Measurements from ENCODE around the gene PREX1.
"Not testable (repeated sequence)": the region's sequence is repeated elsewhere in the genome, so short reads cannot be mapped to it uniquely, and the experiment has no call there.

The PREX1 gene

DNA sequence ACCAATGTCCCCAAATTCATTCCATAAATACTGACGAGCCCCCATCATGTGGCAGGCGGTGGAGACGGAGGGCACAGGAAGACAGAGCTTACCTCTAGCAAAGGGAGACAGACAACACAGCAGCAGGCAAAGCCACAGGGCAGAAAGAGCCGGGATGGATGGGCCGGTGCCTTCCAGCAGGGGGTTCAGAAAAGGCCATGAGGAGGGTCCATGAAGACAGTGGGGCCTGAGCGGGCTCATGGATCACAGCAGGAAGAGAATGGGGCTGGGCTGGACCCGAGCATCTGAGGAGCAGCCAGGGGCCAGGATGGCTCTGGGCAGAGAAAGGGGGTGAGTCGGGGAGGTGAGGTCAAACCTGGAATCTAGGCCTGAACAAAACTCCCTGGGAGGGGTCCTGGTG is 42.0 kb downstream of the PREX1 start:
- DNase-seq (ENCODE audit: low read depth, low spot score), result no peak
- no peak overlapping the region for H3K4me3 ChIP-seq (ENCODE audit: low read length)

GRCh38 chr20:48785256-48785655 is 42.5 kb downstream of the PREX1 start:
- no peak for DNase-seq (ENCODE audit: low read depth, low spot score)
- H3K4me3 ChIP-seq (ENCODE audit: low read length), result no peak overlapping the region

DNA sequence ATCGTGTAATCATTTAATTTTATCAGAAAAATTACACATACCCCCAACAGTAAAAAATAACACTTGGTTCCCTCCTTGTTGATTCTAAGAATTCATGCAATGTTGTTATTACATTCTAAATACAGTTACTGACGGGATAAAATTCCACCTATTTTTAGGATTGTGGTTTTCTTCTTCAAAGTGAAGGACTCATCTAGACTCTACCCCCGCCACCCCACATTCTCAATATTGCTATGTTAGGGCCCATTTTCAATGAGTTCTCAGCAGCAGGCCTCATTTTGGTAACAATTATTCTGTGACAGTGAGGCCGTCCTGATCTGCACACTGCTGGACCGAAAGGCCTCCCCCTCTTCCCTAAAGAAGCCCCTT is 43.5 kb downstream of the PREX1 start:
- no peak for DNase-seq (ENCODE audit: low read depth, low spot score)
- H3K4me3 ChIP-seq (ENCODE audit: low read length), result no peak overlapping the region

DNA sequence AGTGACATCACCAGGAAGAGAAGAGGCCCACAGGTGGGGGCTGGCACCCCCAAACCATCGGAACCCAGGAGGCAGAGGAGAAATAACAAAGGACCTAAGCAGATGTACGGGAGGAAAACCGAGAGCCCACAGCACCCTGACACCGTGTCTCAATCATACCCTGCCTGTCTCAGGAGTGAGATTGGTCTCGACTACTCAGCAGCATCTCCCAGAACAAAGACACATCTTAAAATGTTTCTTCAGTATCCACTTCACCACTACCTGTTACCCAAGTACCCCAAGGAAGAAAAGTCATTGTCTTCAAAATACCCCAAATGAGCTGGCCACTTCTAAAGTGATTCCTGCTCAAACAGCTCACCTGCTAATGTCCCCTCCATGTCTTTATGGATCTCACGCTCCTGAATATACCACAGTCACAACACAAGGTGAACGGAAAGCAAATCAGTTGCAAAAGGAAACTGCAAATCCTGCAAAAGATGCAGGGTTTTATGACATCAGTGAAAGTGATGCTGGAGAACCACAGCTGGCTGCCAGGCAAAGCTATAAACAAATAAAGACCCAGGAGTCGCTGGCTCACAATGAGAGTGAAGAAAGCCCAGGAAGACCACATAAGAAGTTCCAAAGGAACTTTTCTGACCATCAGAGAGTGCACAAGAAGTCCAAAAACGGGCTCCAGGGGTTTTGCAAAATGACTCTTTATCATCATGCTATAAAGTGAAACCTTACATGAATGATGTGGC is 44.1 kb downstream of the PREX1 start:
- no peak overlapping the region for H3K4me3 ChIP-seq (ENCODE audit: low read length)
- no peak for DNase-seq (ENCODE audit: low read depth, low spot score)

DNA sequence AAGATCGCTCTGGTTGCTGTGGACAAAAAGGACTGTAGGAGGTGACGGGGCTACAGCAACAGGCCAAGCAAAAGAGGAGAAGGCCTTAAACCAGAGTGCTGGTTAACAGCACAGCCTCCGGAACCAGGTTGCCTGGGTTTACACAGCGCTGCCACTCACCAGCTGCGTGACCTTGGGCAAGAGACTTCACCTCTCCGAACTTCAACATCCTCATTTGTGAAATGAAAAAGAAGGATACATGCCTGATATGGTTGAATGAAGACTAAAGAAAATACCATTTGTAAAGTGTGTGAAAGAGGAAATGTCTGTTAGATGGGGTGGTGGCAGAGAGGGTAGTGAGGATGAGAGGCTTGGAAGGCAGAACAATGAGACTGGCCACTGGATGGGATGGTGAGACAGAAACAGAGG is 44.9 kb downstream of the PREX1 start:
- DNase-seq (ENCODE audit: low read depth, low spot score), result no peak
- no peak overlapping the region for H3K4me3 ChIP-seq (ENCODE audit: low read length)

DNA sequence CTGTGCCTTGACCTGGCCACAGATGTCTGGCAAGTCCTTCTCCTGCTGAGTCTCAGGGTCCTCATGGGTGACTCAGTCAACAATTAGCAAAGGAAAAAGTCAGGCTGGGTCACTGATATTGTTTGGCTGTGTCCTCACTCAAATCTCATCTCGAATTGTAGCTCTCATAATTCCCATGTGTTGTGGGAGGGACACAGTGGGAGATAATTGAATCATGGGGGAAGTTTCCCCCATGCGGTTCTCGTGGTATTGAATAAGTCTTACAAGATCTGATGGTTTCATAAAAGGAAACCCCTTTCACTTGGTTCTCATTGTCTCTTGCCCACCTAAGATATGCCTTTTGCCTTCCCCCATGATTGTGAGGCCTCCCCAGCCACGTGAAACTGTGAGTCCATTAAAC is 45.7 kb downstream of the PREX1 start:
- H3K4me3 ChIP-seq (ENCODE audit: low read length), result no peak overlapping the region
- DNase-seq (ENCODE audit: low read depth, low spot score), result no peak

GRCh38 chr20:48781634-48782033 is 46.2 kb downstream of the PREX1 start:
- DNase-seq (ENCODE audit: low read depth, low spot score), result no peak
- H3K4me3 ChIP-seq (ENCODE audit: low read length), result no peak overlapping the region

- no peak for DNase-seq (ENCODE audit: low read depth, low spot score)
- H3K4me3 ChIP-seq (ENCODE audit: low read length), result no peak overlapping the region
These were observed 48.4 kb downstream of the PREX1 start for GRCh38 chr20:48779435-48779834.

DNA sequence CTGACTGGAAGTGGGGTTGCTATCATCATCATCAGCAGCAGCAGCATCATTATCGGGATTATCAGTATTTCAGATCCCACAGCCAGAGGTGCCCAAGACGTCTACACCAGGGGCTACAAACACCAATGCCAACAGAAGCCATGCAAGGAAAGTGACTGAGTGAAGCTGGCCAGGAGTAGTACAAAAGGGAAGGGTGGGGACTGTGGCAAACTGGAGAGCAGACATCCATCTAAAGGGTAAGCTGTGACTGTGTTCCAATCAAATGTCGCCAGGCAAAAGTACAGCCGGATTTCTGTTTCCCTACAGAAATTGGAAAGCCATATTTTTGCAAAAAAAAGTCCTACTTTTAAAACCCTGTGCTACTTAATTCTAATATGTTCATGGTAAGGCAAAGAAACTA is 50.0 kb downstream of the PREX1 start:
- H3K4me3 ChIP-seq (ENCODE audit: low read length), result no peak overlapping the region
- DNase-seq (ENCODE audit: low read depth, low spot score), result no peak

DNA sequence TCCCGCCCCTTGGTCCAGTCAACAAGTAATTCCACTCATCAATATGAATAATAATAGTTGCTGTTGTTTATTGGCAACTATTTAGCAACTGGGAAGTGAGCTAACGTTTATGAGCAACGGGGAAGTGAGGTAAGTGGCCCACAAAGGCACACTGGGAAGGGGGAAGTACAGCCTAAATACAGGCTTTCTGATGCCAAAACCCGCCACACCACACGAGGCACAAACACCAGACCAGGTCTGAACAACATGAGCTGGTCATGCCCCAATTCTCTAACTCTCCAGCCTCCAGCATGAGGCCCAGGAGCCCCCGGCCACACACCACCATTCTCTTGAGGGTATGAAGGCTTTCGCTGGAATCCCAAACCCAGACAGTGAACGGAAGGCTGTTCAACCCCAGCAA is 50.8 kb downstream of the PREX1 start:
- no peak for DNase-seq (ENCODE audit: low read depth, low spot score)
- no peak overlapping the region for H3K4me3 ChIP-seq (ENCODE audit: low read length)

DNA sequence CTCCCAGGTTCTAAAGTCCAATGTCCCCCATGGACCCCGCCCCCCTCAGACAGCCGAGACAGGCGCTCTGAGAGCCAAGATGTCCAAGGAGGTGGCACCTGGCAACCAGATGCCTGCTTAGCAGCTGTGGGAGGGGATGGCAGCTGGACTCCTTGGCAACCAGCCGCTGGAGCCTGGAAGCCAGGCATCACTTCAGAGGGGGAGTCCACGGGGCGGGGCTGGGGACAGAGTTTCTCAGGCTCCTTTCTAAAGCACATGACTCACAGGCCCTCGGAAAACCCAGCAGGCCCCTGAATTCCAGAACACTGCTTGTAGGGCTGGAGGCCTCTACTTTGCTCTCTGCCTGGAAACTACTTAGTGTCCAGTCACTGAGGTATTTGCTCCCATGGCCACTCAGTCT is 51.5 kb downstream of the PREX1 start:
- DNase-seq (ENCODE audit: low read depth, low spot score), result no peak
- no peak overlapping the region for H3K4me3 ChIP-seq (ENCODE audit: low read length)

DNA sequence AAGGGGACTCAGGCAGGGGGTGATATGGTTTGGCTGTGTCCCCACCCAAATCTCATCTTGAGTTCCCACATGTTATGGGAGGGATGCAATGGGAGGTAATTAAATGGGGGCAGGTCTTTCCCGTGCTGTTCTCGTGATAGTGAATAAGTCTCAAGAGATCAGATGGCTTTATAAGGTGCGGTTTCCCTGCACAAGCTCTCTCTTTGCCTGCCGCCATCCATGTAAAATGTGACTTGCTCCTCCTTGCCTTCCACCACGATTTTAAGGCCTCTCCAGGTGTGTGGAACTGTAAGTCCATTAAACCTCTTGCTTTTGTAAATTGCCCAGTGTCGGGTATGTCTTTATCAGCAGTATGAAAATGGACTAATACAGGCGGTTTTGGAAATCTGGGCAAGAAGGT is 52.3 kb downstream of the PREX1 start:
- not testable (repeated sequence) for DNase-seq (ENCODE audit: low read depth, low spot score); H3K4me3 ChIP-seq (ENCODE audit: low read length)

- DNase-seq (ENCODE audit: low read depth, low spot score), result no peak
- H3K4me3 ChIP-seq (ENCODE audit: low read length), result no peak overlapping the region
These were observed 53.1 kb downstream of the PREX1 start for GRCh38 chr20:48774696-48775095.

- no peak for DNase-seq (ENCODE audit: low read depth, low spot score)
These were observed 53.9 kb downstream of the PREX1 start for GRCh38 chr20:48773837-48774418.

DNA sequence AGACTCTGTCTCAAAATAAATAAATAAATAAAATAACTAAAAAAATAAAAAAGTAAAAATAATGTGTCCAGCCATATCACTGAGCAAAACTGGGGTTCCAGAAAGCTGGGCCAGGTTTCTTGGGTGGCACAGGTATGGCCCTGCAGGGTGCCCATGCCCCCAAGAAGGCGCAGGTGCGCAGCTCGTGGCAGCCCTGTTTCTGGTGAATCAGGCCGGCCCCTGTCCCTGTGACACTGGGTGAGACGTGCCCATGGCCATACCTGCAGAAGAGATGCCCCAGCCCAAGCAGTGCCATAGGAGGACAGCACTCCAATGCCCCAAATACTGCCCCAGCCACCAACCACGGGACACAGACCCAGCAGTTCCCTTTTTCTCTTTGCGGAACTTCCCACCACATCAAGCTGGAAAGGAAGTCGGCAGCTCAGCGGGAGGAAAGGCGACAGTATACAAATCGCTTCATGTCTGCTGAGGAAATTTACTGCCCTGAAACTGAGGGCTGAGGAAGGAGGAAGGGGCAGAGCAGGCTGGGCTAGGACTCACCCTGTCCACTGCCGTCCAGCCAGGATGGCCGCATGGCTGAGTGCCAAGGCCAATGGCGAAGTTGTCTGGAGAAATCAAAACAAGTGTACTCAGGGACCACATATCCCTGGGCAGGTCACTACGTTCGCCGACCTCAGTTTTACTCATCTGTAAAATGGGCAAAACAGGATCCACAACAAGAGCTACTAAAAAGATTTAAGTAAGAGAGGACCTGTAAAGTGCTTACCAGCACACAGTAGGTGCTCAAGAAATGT is 55.4 kb downstream of the PREX1 start:
- DNase-seq (ENCODE audit: low read depth, low spot score), result no peak
- H3K4me3 ChIP-seq (ENCODE audit: low read length), result no peak overlapping the region

More at GRCh38 chr20:48773837-48774418, 53.9 kb downstream of the PREX1 start:
- no peak overlapping the region for H3K4me3 ChIP-seq (ENCODE audit: low read length)

DNA sequence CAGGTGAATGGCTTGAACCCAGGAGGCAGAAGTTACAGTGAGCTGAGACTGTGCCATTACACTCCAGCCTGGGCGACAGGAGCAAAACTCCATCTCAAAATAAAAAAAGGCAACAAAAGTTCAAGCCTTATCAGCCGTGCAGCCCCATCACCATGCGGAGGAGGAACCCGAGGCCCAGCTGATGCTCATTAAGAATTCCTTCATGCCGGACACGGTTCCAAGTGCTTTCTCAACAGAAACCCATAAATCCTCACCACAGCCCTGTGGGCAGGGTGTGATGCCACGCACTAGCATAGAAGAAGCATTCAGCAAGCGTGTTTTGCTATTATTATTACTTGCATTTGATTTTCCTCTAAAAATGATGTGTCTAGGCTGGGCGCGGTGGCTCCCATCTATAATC is 56.3 kb downstream of the PREX1 start:
- no peak overlapping the region for H3K4me3 ChIP-seq (ENCODE audit: low read length)
- DNase-seq (ENCODE audit: low read depth, low spot score), result no peak

DNA sequence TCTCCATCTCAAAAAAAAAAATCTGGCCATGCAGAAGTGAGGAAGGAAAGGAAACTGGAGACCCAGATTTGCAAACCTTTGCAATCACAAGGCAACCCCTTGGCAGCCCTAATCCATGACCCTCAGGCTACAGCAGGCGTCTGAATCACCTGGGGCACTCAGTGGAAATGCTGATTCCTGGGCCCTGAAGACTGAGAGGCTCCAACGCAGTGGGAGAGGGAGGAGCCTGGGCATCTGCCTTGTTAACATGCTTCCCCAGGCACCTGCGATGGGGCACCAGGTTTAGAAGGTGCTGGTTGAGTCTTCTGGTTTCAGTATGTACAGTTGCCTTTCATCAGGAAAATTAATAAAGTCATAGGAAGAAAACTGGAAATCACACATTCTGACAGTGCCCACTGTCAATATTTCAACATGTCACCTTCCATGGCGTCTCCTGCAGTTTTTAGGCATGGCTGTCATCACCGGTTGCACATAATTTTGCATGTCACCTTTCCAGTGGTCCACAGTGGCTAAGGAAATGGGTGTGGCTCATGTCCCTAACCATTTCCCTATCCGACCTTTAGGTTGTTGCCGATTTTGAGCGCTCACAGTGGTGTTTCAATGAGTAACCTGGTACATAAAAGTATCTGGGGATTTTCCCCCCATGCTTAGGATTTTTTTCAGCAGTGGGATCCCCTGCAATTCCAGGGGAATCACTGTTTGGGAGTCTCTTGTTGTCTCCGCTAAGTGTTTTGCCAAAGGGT is 56.9 kb downstream of the PREX1 start:
- no peak overlapping the region for H3K4me3 ChIP-seq (ENCODE audit: low read length)
- DNase-seq (ENCODE audit: low read depth, low spot score), result no peak

GRCh38 chr20:48769069-48769983 is 58.5 kb downstream of the PREX1 start:
- peak; percentile 28 for DNase-seq (ENCODE audit: low read depth, low spot score)
- H3K4me3 ChIP-seq (ENCODE audit: low read length), result no peak overlapping the region
